Measurements from ENCODE around the gene ATP8A2.

The ATP8A2 gene

GRCh38 chr13:26025196-26025595, 653.4 kb downstream of the ATP8A2 start:
- FAIRE-seq (no peak), DNase-seq (ENCODE audit: low spot score) (no peak)

- FAIRE-seq (no peak), DNase-seq (ENCODE audit: low spot score) (no peak)
Measured at GRCh38 chr13:26025771-26026170, 654.0 kb downstream of the ATP8A2 start.

- FAIRE-seq (no peak), DNase-seq (ENCODE audit: low spot score) (no peak)
Measured at GRCh38 chr13:26026211-26026610, 654.4 kb downstream of the ATP8A2 start.

GRCh38 chr13:26029581-26030136, 657.9 kb downstream of the ATP8A2 start:
- no peak for DNase-seq (ENCODE audit: low spot score)

GRCh38 chr13:26030331-26030730, 658.6 kb downstream of the ATP8A2 start:
- FAIRE-seq (no peak), DNase-seq (ENCODE audit: low spot score) (no peak)

More at GRCh38 chr13:26029581-26030136, 657.9 kb downstream of the ATP8A2 start:
- no peak for FAIRE-seq

GRCh38 chr13:26034018-26034417, 662.2 kb downstream of the ATP8A2 start:
- DNase-seq (ENCODE audit: low spot score) (no peak), FAIRE-seq (no peak)

GRCh38 chr13:26036383-26036782, 664.6 kb downstream of the ATP8A2 start:
- FAIRE-seq (no peak), DNase-seq (ENCODE audit: low spot score) (no peak)

GRCh38 chr13:26037302-26037701, 665.5 kb downstream of the ATP8A2 start:
- DNase-seq (ENCODE audit: low spot score) (no peak), FAIRE-seq (no peak)

GRCh38 chr13:26038931-26039475, 667.2 kb downstream of the ATP8A2 start:
- FAIRE-seq (no peak), DNase-seq (ENCODE audit: low spot score) (no peak)

- DNase-seq (ENCODE audit: low spot score) (no peak), FAIRE-seq (no peak)
Measured at GRCh38 chr13:26041444-26041843, 669.7 kb downstream of the ATP8A2 start.

- no peak for DNase-seq (ENCODE audit: low spot score)
- no peak for FAIRE-seq
Measured at GRCh38 chr13:26042785-26043184, 671.0 kb downstream of the ATP8A2 start.

GRCh38 chr13:26045142-26045541, 673.4 kb downstream of the ATP8A2 start:
- DNase-seq (ENCODE audit: low spot score) (no peak), FAIRE-seq (no peak)

- no peak for DNase-seq (ENCODE audit: low spot score)
- FAIRE-seq = no peak
Measured at GRCh38 chr13:26046639-26047038, 674.9 kb downstream of the ATP8A2 start.

- DNase-seq (ENCODE audit: low spot score) = no peak
- FAIRE-seq = no peak
Measured at GRCh38 chr13:26047040-26047439, 675.3 kb downstream of the ATP8A2 start.

- FAIRE-seq (no peak), DNase-seq (ENCODE audit: low spot score) (no peak)
Measured at GRCh38 chr13:26048741-26049140, 677.0 kb downstream of the ATP8A2 start.

- FAIRE-seq (no peak), DNase-seq (ENCODE audit: low spot score) (no peak)
Measured at GRCh38 chr13:26050568-26051230, 678.9 kb downstream of the ATP8A2 start.

- FAIRE-seq (no peak), DNase-seq (ENCODE audit: low spot score) (peak; percentile 33)
Measured at GRCh38 chr13:26051231-26051656, 679.5 kb downstream of the ATP8A2 start.

GRCh38 chr13:26051657-26052311, 680.0 kb downstream of the ATP8A2 start, which contains the start of gene SHISA2:
Gene SHISA2, minus strand, starts transcription at chr13:26052016. Its CDS starts 1,041 bp downstream, at chr13:26050975.
- DNase-seq (ENCODE audit: low spot score) = peak; percentile 85
- FAIRE-seq = no peak

- DNase-seq (ENCODE audit: low spot score) = peak; percentile 29
- FAIRE-seq = no peak
Measured at GRCh38 chr13:26052337-26052736, 680.6 kb downstream of the ATP8A2 start.

- FAIRE-seq = no peak
Measured at GRCh38 chr13:26053418-26053980, 681.7 kb downstream of the ATP8A2 start.

GRCh38 chr13:26054896-26055295, 683.1 kb downstream of the ATP8A2 start:
- FAIRE-seq (no peak), DNase-seq (ENCODE audit: low spot score) (no peak)

More at GRCh38 chr13:26053418-26053980, 681.7 kb downstream of the ATP8A2 start:
- no peak for DNase-seq (ENCODE audit: low spot score)

- DNase-seq (ENCODE audit: low spot score) (no peak), FAIRE-seq (no peak)
Measured at GRCh38 chr13:26058704-26059103, 686.9 kb downstream of the ATP8A2 start.
